GM19467 (cell line): ENCODE results near the gene CRABP1.

ENCODE experiments used
- ATAC-seq: cut with Tn5 transposase; IDR thresholded peaks from one replicate; pipeline ENCODE4 v1.9.1; 2021; ENCODE audit warnings: mild to moderate bottlenecking, moderate library complexity; ENCODE audit not compliant: unreplicated experiment

Gene CRABP1

GRCh38 chr15:78316283-78317083 is 23.7 kb upstream of the CRABP1 start:
- no peak for ATAC-seq

- ATAC-seq: no peak
Observed at GRCh38 chr15:78317145-78317836, 22.9 kb upstream of the CRABP1 start.

GRCh38 chr15:78319588-78319987 is 20.6 kb upstream of the CRABP1 start:
- ATAC-seq: no peak

- no peak for ATAC-seq
Observed at GRCh38 chr15:78320183-78320582, 20.0 kb upstream of the CRABP1 start.

GRCh38 chr15:78321041-78321570 is 19.0 kb upstream of the CRABP1 start:
- no peak for ATAC-seq

- no peak for ATAC-seq
Observed at GRCh38 chr15:78321786-78322185, 18.4 kb upstream of the CRABP1 start.

- no peak for ATAC-seq
Observed at GRCh38 chr15:78322243-78322642, 17.9 kb upstream of the CRABP1 start.

- ATAC-seq: no peak
Observed at GRCh38 chr15:78322724-78323521, 17.2 kb upstream of the CRABP1 start.

- ATAC-seq: no peak
Observed at GRCh38 chr15:78323693-78324092, 16.5 kb upstream of the CRABP1 start.

- ATAC-seq: no peak
Observed at GRCh38 chr15:78324144-78324543, 16.0 kb upstream of the CRABP1 start.

GRCh38 chr15:78325092-78325843 is 14.9 kb upstream of the CRABP1 start:
- ATAC-seq: no peak

GRCh38 chr15:78327466-78327865 is 12.7 kb upstream of the CRABP1 start:
- no peak for ATAC-seq

- no peak for ATAC-seq
Observed at GRCh38 chr15:78329625-78330024, 10.5 kb upstream of the CRABP1 start.

GRCh38 chr15:78334845-78335244 is 5.3 kb upstream of the CRABP1 start:
- ATAC-seq: no peak

- ATAC-seq: no peak
Observed at GRCh38 chr15:78335985-78336384, 4.2 kb upstream of the CRABP1 start.

GRCh38 chr15:78338781-78339180 is 1.4 kb upstream of the CRABP1 start:
- no peak for ATAC-seq

GRCh38 chr15:78339559-78339958 is 594 bp upstream of the CRABP1 start:
- no peak for ATAC-seq

- ATAC-seq: no peak
Observed at GRCh38 chr15:78341057-78341987, 1.2 kb downstream of the CRABP1 start.

GRCh38 chr15:78342021-78342420 is 1.9 kb downstream of the CRABP1 start:
- ATAC-seq: no peak
